Natural killer cell (primary cell): ENCODE measurements around the gene MTUS2. TPM values are rescaled to one million over a fixed set of nuclear protein-coding genes. Genes with fewer than 3 reads are reported as not detected.

Experiments
- ATAC-seq, 3 donors: fragments of 150-1000 bp in 2 of 3; fragments of 200-7000 bp in 1 of 3; cut with Tn5 transposase; 1 replicate in 1 of 3; 2 replicates in 2 of 3; pipeline ENCODE4 v1.10.0; 2021; ENCODE audit warnings: mild to moderate bottlenecking in 2 of 3, moderate library complexity in 2 of 3
- DNase-seq, 2 donors: peaks; one replicate each; pipeline versions ENCODE4 v3.0.0 to v3.0.0-alpha.2; 2013 to 2021; ENCODE audit warnings: mixed read lengths in 1 of 2
- H3K27ac ChIP-seq: one replicate; pipeline ENCODE4 v1.5.1; 2013; ENCODE audit warnings: mild to moderate bottlenecking, low read length
- H3K27me3 ChIP-seq: one replicate; pipeline ENCODE4 v1.6.1; 2013; ENCODE audit warnings: low read length; ENCODE audit not compliant: control insufficient read depth, insufficient read depth
- H3K36me3 ChIP-seq: one replicate; pipeline ENCODE4 v1.6.1; 2013; ENCODE audit warnings: low read length; ENCODE audit not compliant: control insufficient read depth, insufficient read depth
- H3K4me1 ChIP-seq: one replicate; pipeline ENCODE4 v1.6.1; 2013; ENCODE audit warnings: low read length; ENCODE audit not compliant: control insufficient read depth, insufficient read depth
- H3K4me3 ChIP-seq: one replicate; pipeline ENCODE4 v1.5.1; 2013; ENCODE audit warnings: low read length
- H3K9me3 ChIP-seq: one replicate; pipeline ENCODE4 v1.6.1; 2013; ENCODE audit warnings: low read length; ENCODE audit not compliant: control insufficient read depth, insufficient read depth
- H3K27ac Mint-ChIP-seq, 2 donors: one replicate each; pipeline ENCODE4 v1.8.0; 2022; ENCODE audit warnings: mild to moderate bottlenecking in 2 of 2, mixed read lengths in 2 of 2, moderate library complexity in 1 of 2
- H3K27me3 Mint-ChIP-seq, 2 donors: one replicate each; pipeline ENCODE4 v1.8.0; 2022; ENCODE audit warnings: low read depth in 2 of 2, mixed read lengths in 2 of 2
- H3K36me3 Mint-ChIP-seq: one replicate; pipeline ENCODE4 v1.8.0; 2022; ENCODE audit warnings: mixed read lengths
- H3K4me1 Mint-ChIP-seq, 2 donors: one replicate each; pipeline ENCODE4 v1.8.0; 2022; ENCODE audit warnings: mixed read lengths in 2 of 2
- H3K4me3 Mint-ChIP-seq: one replicate; pipeline ENCODE4 v1.8.0; 2022; ENCODE audit warnings: mild to moderate bottlenecking, moderate library complexity, mixed read lengths
- H3K9me3 Mint-ChIP-seq, 2 donors: one replicate each; pipeline ENCODE4 v1.8.0; 2022; ENCODE audit warnings: mixed read lengths in 2 of 2
- WGBS: methylation state at CpG from one replicate; pipeline ENCODE4 v1.1.7; 2013; ENCODE audit warnings: missing lambda C conversion rate; ENCODE audit not compliant: insufficient coverage; 5-methylcytosine and 5-hydroxymethylcytosine counted together
- intact Hi-C: fragments of 100-400 bp; cut with micrococcal nuclease; formaldehyde crosslinking; loops from one replicate; pipeline ENCODE4 v1.14.2; 2022
- total RNA-seq, 4 donors: library from RNA; stranded (reverse); fragments of 120-200 nt in 1 of 4; gene quantifications; one replicate each; pipeline versions ENCODE4 v1.2.3 to v1.2.4, GENCODE V29; 2013 to 2022
- TF ChIP-seq, protein P1 (sequence below): fragments of 200-600 bp; IDR thresholded peaks from one replicate; pipeline ENCODE4 v1.8.0; 2022; ENCODE audit warnings: antibody characterized with exemption

The MTUS2 gene
- total RNA-seq, 3 donors from 2014 or later (not counting 1 experiment from before 2014, with no cell fraction given) = not detected

- TF ChIP-seq, protein P1, sequence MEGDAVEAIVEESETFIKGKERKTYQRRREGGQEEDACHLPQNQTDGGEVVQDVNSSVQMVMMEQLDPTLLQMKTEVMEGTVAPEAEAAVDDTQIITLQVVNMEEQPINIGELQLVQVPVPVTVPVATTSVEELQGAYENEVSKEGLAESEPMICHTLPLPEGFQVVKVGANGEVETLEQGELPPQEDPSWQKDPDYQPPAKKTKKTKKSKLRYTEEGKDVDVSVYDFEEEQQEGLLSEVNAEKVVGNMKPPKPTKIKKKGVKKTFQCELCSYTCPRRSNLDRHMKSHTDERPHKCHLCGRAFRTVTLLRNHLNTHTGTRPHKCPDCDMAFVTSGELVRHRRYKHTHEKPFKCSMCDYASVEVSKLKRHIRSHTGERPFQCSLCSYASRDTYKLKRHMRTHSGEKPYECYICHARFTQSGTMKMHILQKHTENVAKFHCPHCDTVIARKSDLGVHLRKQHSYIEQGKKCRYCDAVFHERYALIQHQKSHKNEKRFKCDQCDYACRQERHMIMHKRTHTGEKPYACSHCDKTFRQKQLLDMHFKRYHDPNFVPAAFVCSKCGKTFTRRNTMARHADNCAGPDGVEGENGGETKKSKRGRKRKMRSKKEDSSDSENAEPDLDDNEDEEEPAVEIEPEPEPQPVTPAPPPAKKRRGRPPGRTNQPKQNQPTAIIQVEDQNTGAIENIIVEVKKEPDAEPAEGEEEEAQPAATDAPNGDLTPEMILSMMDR = no peak
- Mint-ChIP-seq H3K36me3 (no peaks in the 10 kb centered on the region), H3K27ac (no peak overlapping the region), H3K4me3 (no peak overlapping the region), H3K4me1 (no peaks in the 10 kb centered on the region), H3K27me3 (no peaks in the 10 kb centered on the region), H3K9me3 (peaks cover 4 to 9% of the 10 kb centered on the region in 2 donors)
- H3K9me3 ChIP-seq = peaks cover 3% of the 10 kb centered on the region
- H3K4me3 ChIP-seq = no peak overlapping the region
- no peaks in the 10 kb centered on the region for H3K27me3 ChIP-seq
- no peaks in the 10 kb centered on the region for H3K36me3 ChIP-seq
- intact Hi-C loops = no loop called here
- H3K27ac ChIP-seq = no peak overlapping the region
- ATAC-seq (no peak), DNase-seq (no peak)
- no peaks in the 10 kb centered on the region for H3K4me1 ChIP-seq
- WGBS = 20% methylated on average over 4 of the region's 4 CpGs
Measured at GRCh38 chr13:29140277-29140676, 320.1 kb downstream of the MTUS2 start.

DNA sequence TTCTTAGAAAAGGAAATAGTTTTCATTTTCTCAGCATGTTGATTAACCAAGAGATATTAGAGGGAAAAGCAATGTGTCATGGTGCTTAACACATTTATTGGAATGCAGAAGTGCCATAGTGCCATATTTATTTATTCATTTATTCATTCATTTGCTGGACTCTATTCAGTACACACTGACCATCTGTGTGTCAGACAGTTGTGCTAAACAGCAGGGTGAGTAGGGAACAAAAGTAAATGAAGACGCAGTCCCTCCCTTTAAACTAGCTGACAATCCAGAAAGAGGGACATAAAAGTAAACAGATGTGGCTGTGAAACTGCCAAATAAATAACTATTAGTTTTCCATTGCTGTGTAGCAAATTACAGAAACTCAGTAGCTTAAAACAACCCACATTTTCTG is 323.7 kb downstream of the MTUS2 start:
- TF ChIP-seq, protein P1 = no peak
- no CpG with 5 or more reads among the region's 1 CpG for WGBS
- ATAC-seq = no peak

DNA sequence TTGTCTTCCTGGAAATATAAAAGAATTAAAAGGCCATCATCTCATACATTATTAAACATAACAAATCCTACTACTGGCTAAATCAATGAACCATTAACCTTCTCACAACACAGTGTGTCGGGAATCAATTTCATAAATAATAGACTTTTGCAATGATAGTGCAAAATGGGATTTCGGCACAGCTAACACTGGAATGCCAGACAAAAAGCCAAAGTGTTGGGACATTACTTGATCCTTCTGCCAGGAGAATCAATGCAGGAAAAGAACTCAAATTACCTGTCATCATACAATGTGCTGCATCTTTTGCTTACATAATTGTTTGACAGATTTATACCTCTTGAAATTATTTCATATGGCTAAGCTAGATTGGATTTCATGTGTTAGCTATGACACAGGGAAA is 334.3 kb downstream of the MTUS2 start:
- Histone ChIP-seq H3K27ac (no peak overlapping the region), H3K4me1 (no peaks in the 10 kb centered on the region), H3K36me3 (no peaks in the 10 kb centered on the region), H3K9me3 (peaks cover 6% of the 10 kb centered on the region), H3K4me3 (no peak overlapping the region), H3K27me3 (no peaks in the 10 kb centered on the region)
- no peak overlapping the region for H3K27ac Mint-ChIP-seq
- no peaks in the 10 kb centered on the region for H3K36me3 Mint-ChIP-seq
- intact Hi-C loops = no loop called here
- H3K9me3 Mint-ChIP-seq = peaks cover 5 to 10% of the 10 kb centered on the region in 2 donors
- H3K4me1 Mint-ChIP-seq = no peaks in the 10 kb centered on the region
- no peaks in the 10 kb centered on the region for H3K27me3 Mint-ChIP-seq
- no peak overlapping the region for H3K4me3 Mint-ChIP-seq
- TF ChIP-seq, protein P1 = no peak
- DNase-seq (no peak), ATAC-seq (no peak)
- 85% methylated on average over 2 of the region's 2 CpGs for WGBS

More for the DNA sequence above, 323.7 kb downstream of the MTUS2 start:
- Histone ChIP-seq H3K4me1 (no peaks in the 10 kb centered on the region), H3K9me3 (no peaks in the 10 kb centered on the region), H3K27me3 (no peaks in the 10 kb centered on the region), H3K27ac (no peak overlapping the region), H3K36me3 (no peaks in the 10 kb centered on the region), H3K4me3 (no peak overlapping the region)
- Mint-ChIP-seq H3K4me1 (no peaks in the 10 kb centered on the region), H3K36me3 (no peaks in the 10 kb centered on the region), H3K27me3 (no peaks in the 10 kb centered on the region), H3K27ac (no peak overlapping the region), H3K4me3 (no peak overlapping the region), H3K9me3 (peaks cover 3 to 10% of the 10 kb centered on the region in 2 donors)
- intact Hi-C loops = no loop called here
- no peak for DNase-seq

DNA sequence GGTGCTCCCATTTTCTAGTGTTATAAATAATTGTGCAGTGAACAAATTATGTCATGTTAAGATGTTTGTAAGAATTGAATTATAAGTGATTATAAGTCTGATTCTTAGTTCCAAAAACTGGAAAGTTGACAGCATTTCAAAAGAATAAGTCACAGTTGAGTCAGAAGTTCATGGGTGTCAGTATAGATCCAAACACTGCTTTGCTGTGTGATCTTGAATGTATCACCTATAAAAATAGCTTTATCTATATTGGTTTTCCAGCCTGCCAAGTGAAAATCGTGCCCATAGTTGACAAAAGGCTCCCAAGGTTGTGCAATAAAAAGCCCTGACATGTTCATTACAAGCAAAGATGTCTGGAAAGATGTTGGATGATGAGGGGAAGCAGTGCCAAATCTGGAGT is 336.0 kb downstream of the MTUS2 start:
- Histone ChIP-seq H3K36me3 (no peaks in the 10 kb centered on the region), H3K4me3 (no peak overlapping the region), H3K27me3 (no peaks in the 10 kb centered on the region), H3K27ac (no peak overlapping the region), H3K9me3 (peaks cover 6% of the 10 kb centered on the region), H3K4me1 (no peaks in the 10 kb centered on the region)
- H3K4me3 Mint-ChIP-seq = no peak overlapping the region
- TF ChIP-seq, protein P1 = no peak
- no peak overlapping the region for H3K27ac Mint-ChIP-seq
- H3K36me3 Mint-ChIP-seq = no peaks in the 10 kb centered on the region
- intact Hi-C loops = no loop called here
- peaks cover 5 to 10% of the 10 kb centered on the region in 2 donors for H3K9me3 Mint-ChIP-seq
- no peak for DNase-seq
- no peaks in the 10 kb centered on the region for H3K4me1 Mint-ChIP-seq
- 17% methylated on average over 1 of the region's 1 CpG for WGBS
- no peaks in the 10 kb centered on the region for H3K27me3 Mint-ChIP-seq
- no peak for ATAC-seq
